HG02885 (cell line): ENCODE measurements around the gene PDZRN4.

Experiments
- ATAC-seq: cut with Tn5 transposase; IDR thresholded peaks from one replicate; pipeline ENCODE4 v1.9.1; 2021; ENCODE audit warnings: mild to moderate bottlenecking; ENCODE audit not compliant: unreplicated experiment, poor library complexity

The PDZRN4 gene

GRCh38 chr12:41344776-41345470, 156.8 kb downstream of the PDZRN4 start:
- ATAC-seq, result no peak

DNA sequence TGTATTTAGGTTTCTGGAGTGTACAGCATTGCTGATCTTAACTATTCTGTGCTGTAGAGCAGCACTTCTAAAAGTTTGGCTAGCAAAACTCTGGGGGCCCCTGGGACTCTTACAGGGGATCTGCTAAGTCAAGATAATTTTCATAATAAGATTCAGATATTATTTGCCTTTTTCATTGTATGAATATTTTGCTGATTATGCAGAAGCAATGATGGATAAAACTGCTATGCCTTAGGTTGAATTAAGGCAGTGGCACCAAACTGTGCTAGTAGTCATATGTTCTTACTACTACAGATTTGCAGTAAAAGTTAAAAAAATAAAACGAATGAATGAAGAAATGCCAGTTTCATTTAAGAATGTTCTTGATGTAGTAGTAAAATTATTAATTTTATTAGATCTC, 160.1 kb downstream of the PDZRN4 start:
- ATAC-seq, result no peak

- ATAC-seq, result no peak
Observed at GRCh38 chr12:41356181-41356580, 168.1 kb downstream of the PDZRN4 start.

DNA sequence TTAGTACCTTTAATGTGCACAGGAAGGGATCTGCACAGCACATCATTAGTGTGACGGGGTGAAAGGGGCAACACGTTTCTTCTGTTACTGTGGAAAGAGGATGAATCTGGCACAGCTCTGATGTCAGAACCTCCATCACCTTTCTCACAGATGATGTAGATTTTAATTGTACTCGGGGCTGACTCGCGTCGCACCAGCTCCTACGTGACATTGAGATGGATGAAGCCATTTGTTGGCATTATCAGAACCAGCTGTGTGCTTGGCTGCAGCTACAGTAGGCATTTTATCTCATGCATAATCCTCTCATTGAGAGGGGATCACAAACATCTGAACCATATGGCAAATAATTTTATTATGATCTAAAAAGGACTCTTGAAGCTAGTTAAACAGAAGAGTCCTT, 173.6 kb downstream of the PDZRN4 start:
- ATAC-seq, result no peak

DNA sequence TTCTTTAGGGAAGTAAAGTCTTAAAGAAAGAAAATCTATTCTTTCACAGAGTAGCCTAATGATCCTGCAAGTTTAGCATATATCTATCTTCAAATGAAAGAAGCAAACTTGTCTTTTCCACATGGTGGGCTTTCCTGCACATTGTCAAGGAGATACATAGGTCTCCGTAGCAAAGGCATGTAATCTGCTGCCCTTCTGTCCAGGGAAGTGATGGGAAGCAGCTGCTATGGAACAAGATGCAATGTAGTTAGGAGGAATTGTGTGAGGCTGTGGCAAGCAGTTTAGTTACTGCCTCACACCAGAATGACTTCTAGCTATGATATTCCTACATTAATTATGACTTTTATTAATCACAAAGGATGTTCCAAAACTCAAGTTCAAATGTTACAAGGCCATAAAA, 174.4 kb downstream of the PDZRN4 start:
- ATAC-seq, result no peak

DNA sequence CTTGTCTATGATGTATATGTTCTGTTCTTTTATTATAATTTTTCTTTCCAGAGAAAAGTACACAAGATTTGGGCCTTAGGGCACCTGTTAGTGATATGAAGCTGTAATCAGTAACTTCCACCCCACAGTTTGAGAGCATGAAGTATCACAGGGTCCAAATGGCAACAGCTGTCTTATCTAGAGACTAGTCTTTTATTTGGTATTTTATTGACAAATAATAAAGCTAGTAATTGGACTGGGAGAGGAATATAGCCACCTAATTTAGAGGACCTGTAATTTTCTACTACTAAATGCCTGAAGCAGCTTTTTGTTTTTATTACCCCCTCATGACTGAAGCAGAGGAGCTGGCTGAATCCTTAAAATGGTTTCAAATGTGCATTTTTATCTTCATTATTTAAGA, 174.8 kb downstream of the PDZRN4 start:
- ATAC-seq, result no peak

DNA sequence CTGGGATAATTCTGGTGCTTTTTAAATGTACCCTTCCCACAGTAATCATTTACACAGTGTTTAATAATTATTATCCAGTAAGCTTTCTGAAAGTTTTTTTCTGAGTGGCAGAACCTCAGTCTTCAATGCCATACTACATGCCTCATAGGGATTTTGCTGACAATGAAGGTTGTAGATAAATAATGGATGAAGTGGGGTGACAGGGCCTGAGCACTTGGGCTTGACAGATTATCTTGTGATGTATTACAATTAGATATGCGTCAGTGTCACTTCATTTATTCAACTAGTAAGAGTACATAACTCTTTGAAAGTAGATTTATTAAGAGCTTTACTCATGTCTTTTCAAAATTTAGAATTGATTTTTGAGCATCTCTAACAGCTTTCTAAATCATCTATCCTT, 176.1 kb downstream of the PDZRN4 start:
- ATAC-seq, result no peak

DNA sequence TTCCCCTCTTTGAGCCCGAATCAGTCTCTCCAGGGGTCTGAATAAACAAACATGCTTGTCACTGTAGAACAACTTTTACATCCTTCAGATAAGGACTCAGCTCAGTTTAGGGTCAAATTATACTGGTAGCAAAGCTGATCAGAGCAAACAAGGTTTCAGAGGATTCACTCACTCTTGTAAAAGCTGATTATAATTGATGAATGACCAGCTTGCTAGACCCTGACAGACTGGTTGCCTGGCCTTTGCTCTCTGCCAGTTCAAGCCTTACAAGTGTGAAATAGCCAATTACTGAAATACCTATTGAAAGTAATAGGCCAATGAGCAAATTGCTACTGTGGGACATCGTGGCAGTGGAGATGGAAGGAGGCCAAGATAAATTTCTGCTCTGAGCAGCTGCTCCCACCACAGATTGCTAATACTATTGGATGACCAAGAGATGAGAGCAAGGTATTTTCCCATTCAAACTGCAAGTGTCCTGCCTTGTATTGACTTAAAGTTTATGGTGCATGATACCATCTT, 177.6 kb downstream of the PDZRN4 start:
- ATAC-seq, result no peak

DNA sequence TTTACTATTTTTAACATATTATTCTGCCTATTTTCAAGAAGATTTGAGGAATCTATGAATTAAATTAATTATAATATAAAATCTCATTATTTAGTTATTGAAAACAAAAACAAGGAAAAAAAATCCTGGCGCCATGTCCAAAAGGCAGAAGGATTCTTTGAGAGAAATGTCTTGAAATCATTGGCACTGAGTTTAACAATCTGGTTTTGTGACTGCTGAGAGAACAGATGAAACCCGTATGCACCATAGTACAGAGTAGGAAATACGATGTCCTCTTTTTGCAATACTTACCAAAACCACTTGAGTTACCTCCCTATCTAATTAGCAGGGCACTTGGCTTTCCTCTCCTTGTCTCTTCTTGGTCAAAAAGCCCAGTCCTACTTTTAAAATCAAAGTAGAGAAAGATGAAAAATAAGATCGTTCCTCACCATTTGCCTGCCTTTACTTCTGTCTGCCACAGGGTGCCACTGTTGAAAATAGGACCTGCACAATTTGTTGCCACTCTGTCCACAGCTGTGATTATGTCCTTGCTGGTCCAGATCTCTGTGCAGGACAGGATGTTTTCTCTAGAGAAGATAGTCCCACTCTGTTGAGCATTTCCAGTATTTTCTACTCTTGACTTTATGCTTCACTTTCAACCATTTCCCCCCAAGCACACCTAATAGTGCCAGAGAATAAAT, 179.7 kb downstream of the PDZRN4 start:
- no peak for ATAC-seq

DNA sequence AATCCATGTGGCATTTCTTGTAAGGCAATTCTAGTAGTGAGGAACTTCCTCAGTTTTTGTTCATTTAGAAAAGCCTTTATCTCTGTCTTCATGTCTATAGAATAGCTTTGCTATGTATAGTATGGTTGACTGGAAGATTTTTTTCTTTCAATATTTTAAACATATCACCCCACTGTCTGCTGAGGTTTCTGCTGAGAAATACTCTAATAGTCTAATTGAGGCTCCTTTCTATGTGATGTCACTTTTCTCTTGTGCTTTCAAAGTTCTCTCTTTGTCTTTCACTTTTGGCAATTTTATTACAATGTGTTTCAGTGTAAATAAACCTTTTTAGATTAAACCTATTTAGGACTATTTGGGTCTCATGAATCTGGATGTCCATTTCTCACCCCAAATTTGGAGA, 192.8 kb downstream of the PDZRN4 start:
- ATAC-seq, result no peak

DNA sequence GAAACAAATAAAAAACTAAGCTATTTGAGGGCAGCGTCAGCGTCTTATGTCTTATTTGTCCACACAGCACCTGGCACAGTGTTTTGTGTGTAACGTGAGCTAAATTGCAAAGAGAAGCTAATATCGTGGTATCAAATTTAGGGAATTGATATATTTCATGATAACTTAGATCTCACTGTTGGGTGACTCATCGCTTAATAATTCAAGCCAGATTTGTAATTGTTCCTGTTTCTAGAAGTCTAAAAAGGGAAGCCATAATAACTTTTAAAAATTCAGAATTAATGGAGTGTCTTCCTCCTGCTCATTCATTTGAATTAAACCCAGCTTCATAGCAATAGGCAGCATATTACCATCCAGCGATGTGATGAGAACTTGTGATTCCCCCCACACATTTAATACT, 214.7 kb downstream of the PDZRN4 start:
- no peak for ATAC-seq

- ATAC-seq, result no peak
Observed at GRCh38 chr12:41407232-41407799, 219.2 kb downstream of the PDZRN4 start.

DNA sequence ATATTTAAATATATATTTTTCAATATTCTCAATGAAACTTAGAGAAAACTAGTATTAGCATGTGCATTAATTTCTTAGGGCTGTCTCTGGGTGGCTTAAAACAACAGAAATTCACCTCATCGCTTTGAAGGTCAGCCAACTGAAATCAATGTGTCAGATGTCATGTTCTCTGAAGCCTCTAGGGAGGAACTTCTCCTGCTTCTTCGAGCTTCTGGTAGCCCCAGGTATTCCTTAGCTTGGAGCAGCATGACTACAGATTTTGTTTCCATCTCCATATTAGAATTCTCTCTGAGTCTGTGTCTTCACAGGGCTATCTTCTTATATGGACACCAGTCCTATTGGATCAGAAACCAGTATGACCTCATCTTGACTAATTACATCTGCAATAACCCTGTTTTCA, 221.5 kb downstream of the PDZRN4 start:
- ATAC-seq, result no peak

- ATAC-seq, result no peak
Observed at GRCh38 chr12:41418586-41418985, 230.5 kb downstream of the PDZRN4 start.

GRCh38 chr12:41419131-41419893, 231.2 kb downstream of the PDZRN4 start:
- ATAC-seq, result no peak

- no peak for ATAC-seq
Observed at GRCh38 chr12:41424651-41425050, 236.5 kb downstream of the PDZRN4 start.

DNA sequence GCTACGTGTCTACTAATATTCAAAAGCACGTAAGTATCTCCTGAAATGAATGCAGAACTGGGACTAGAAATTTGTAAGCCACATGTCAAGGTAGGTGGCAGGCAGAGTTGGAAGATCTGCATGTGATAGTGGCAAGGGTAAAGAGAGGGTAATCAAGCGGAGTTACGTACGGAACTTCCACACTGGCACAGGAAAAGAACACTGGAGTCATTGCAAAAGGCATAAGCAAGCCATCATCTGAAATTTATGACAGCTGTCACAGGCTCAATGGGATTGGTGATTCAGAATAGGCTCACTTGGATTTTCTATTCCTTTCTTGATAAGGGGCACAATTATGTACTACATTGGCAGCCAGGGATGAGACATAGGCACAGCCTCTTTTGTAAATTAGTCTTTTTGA, 245.3 kb downstream of the PDZRN4 start:
- no peak for ATAC-seq

- no peak for ATAC-seq
Observed at GRCh38 chr12:41436076-41436475, 248.0 kb downstream of the PDZRN4 start.

GRCh38 chr12:41437563-41437962, 249.4 kb downstream of the PDZRN4 start:
- no peak for ATAC-seq

DNA sequence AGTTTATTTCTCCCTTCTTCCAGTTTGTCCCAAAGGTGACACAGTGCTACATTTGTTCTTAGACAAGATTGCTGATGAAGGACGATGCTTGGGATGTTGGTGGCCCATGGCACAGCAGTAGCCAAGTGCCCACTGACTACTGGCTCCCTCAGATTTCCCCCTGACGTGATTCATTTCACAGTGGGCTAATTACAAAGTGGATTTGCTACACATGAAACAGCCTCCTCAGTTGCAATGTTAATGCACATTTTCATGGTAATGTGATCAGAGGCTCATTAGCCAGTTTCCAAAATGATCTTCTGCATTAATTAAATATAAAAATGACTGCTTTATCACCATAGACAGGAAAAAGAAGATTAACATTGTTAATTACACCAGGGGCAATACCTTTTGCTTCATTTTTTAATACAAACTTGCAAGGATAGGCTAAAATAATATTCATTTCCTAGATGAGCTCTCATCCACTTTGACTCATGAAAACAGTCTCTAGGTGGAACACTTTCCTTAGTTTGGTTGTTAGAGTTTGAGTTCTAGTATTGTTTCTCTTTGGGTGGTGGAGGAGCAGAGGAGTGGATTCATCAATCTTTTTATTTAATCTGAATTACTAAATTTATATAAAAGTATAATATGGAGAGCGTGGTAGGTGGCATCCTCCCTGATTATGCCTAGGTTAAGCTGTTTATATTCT, 250.9 kb downstream of the PDZRN4 start:
- no peak for ATAC-seq
